Ovary (tissue), 9 donors: ENCODE results near the gene WNT6. TPM values are rescaled to one million over a fixed set of nuclear protein-coding genes. Genes with fewer than 3 reads are reported as not detected.

Experiments
- DNase-seq, 5 donors: peaks; one replicate each; pipeline ENCODE4 v3.0.0-alpha.2; 2019 to 2020
- H3K27ac ChIP-seq, 2 donors: fragments of 200-600 bp; one replicate each; pipeline versions ENCODE4 v1.5.1 to v1.8.0; 2019 to 2022
- H3K27me3 ChIP-seq: fragments of 200-600 bp; one replicate; pipeline ENCODE4 v1.8.0; 2022
- H3K36me3 ChIP-seq: fragments of 200-600 bp; sonication (generic); one replicate; pipeline ENCODE4 v1.5.1; 2019
- H3K4me1 ChIP-seq: one replicate; pipeline ENCODE4 v1.8.1; 2013; ENCODE audit warnings: mild to moderate bottlenecking, moderate library complexity; ENCODE audit not compliant: insufficient read depth
- H3K4me3 ChIP-seq: fragments of 200-600 bp; sonication (generic); one replicate; pipeline ENCODE4 v1.5.1; 2017
- H3K9me3 ChIP-seq, 2 donors: fragments of 200-600 bp in 1 of 2; sonication (generic) in 1 of 2; one replicate each; pipeline versions ENCODE4 v1.5.1 to v1.8.1; 2013 to 2019; ENCODE audit warnings: mild to moderate bottlenecking in 1 of 2, moderate library complexity in 1 of 2
- EP300 ChIP-seq: sonication (generic); formaldehyde crosslinking; IDR thresholded peaks from one replicate; pipeline ENCODE4 v1.6.1; 2017; ENCODE audit warnings: antibody characterized with exemption
- POLR2A ChIP-seq: fragments of 450-650 bp; IDR thresholded peaks from one replicate; pipeline ENCODE4 v1.6.1; 2017; ENCODE audit warnings: antibody characterized with exemption, mild to moderate bottlenecking, moderate library complexity
- WGBS, 3 donors: extraction: QIAGEN DNeasy Blood & Tissue Kit in 1 of 3; methylation state at CpG; one replicate each; pipeline versions ENCODE4 v1.1.5 to v1.1.7; 2013 to 2017; 5-methylcytosine and 5-hydroxymethylcytosine counted together
- intact Hi-C, 4 donors: fragments of 100-400 bp; cut with DNase I; formaldehyde crosslinking; loops; one replicate each; pipeline versions ENCODE4 v1.11.0 to v1.15.1; 2022 to 2023
- polyA plus RNA-seq, 2 donors: library from polyadenylated mRNA; stranded (reverse); fragments of 200-250 nt in 1 of 2; fragments of 350-450 nt in 1 of 2; fragmentation: Illumina TruSeq in 1 of 2; extraction: RNeasy Lipid Tissue Mini Kit (QIAGEN cat#74804) in 1 of 2; gene quantifications; one replicate each; pipeline ENCODE4 v1.2.3, GENCODE V29; 2013 to 2014
- total RNA-seq, 7 donors: library from RNA; depleted of rRNA in 2 of 7; stranded (reverse); fragments of >200 nt in 2 of 7; fragmentation: NEBNext Ultra II Directional in 3 of 7; extraction: Animal tissue kit (Norgen Biotek cat#: 25700) in 3 of 7; gene quantifications; one replicate each; pipeline versions ENCODE4 v1.1.0 to v1.2.4, GENCODE V29; 2016 to 2023
- TF ChIP-seq, protein P1 (sequence below), 3 donors: fragments of 450-650 bp in 2 of 3; fragments of 200-600 bp in 1 of 3; IDR thresholded peaks; one replicate each; pipeline versions ENCODE4 v1.5.1 to v1.8.0; 2016 to 2022; ENCODE audit warnings: antibody characterized with exemption in 3 of 3, mild to moderate bottlenecking in 1 of 3
- donor health status: DM: no; HTN: no; CAD: no; lungs with moderate emphysema.
- donor health status: DM: no; HTN: no; CAD: no.
- donor health status: Bipolar disorder and iron deficiency.
- donor health status: DM: yes; HTN: yes; CAD: no.
- donor health status: DM: no; HTN: no; CAD: no.
- donor health status: DM: yes; HTN: yes; CAD: no.

The WNT6 gene
- total and polyA plus RNA-seq, 9 donors = 0.13 to 4.5 (median 2.0) TPM

DNA sequence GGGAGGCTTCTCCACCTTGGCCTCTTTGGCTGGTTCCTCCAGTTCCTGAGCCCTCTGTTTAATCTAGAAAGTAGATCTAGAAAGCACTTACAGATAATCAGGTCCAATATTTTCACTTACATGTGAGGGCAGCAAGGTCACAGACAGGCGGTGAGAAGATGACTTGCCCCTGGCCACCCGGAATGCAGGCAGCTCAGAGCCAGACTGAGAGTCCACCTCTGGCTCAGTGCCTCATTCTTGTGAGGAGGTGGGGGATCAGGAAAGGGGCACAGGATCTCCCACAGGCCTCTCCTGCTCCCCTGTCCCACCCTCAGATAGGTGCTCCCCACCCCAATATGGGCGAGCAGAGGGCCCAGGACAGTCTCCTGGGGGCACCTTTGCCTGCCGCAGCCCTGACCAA lies 5.8 kb downstream of the WNT6 start:
- H3K4me1 ChIP-seq = peaks cover 11% of the 10 kb centered on the region
- TF ChIP-seq EP300 (no peak), POLR2A (no peak)
- TF ChIP-seq, protein P1, sequence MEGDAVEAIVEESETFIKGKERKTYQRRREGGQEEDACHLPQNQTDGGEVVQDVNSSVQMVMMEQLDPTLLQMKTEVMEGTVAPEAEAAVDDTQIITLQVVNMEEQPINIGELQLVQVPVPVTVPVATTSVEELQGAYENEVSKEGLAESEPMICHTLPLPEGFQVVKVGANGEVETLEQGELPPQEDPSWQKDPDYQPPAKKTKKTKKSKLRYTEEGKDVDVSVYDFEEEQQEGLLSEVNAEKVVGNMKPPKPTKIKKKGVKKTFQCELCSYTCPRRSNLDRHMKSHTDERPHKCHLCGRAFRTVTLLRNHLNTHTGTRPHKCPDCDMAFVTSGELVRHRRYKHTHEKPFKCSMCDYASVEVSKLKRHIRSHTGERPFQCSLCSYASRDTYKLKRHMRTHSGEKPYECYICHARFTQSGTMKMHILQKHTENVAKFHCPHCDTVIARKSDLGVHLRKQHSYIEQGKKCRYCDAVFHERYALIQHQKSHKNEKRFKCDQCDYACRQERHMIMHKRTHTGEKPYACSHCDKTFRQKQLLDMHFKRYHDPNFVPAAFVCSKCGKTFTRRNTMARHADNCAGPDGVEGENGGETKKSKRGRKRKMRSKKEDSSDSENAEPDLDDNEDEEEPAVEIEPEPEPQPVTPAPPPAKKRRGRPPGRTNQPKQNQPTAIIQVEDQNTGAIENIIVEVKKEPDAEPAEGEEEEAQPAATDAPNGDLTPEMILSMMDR (IDR thresholded peaks at IDR 0.05) = no peak
- peak in 1 of 5 donors; percentile 13 for DNase-seq
- intact Hi-C loops = no loop called here
- no peaks in the 10 kb centered on the region for H3K9me3 ChIP-seq
- 88 to 91% (median 90%) methylated on average over 4 of the region's 4 CpGs for WGBS, 3 donors
- H3K4me3 ChIP-seq = no peak overlapping the region
- H3K36me3 ChIP-seq = no peaks in the 10 kb centered on the region
- no peaks in the 10 kb centered on the region for H3K27me3 ChIP-seq
- H3K27ac ChIP-seq = no peak overlapping the region

DNA sequence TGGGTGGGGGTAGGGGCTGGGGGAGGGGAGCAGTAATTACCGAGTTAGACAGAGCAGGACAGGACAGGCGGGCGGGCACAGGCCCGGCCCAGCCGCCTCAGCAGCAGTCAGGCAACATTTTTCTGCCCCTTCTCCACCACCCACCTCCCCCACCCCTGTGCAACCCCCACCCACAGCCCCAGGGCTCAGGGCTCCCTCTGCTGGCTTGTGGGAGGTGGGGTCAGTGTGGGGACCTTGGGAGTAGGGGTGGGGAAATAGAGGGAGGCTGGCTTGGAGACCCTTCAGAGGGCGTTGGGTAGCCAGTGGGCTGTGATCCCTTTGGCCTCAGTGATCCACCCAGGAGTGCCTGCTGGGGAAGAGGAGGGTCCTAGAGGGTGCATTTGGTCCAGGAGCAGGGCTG lies 6.4 kb downstream of the WNT6 start:
- Histone ChIP-seq H3K9me3 (no peaks in the 10 kb centered on the region), H3K27me3 (no peaks in the 10 kb centered on the region), H3K27ac (no peak overlapping the region), H3K4me3 (no peak overlapping the region), H3K4me1 (peaks cover 9% of the 10 kb centered on the region), H3K36me3 (no peaks in the 10 kb centered on the region)
- DNase-seq = peak in 1 of 5 donors; percentile 11
- 84 to 88% (median 85%) methylated on average over 6 of the region's 6 CpGs for WGBS, 3 donors
- TF ChIP-seq EP300 (no peak), POLR2A (no peak)
- TF ChIP-seq, protein P1 (IDR thresholded peaks at IDR 0.05) = no peak
- intact Hi-C loops = no loop called here

DNA sequence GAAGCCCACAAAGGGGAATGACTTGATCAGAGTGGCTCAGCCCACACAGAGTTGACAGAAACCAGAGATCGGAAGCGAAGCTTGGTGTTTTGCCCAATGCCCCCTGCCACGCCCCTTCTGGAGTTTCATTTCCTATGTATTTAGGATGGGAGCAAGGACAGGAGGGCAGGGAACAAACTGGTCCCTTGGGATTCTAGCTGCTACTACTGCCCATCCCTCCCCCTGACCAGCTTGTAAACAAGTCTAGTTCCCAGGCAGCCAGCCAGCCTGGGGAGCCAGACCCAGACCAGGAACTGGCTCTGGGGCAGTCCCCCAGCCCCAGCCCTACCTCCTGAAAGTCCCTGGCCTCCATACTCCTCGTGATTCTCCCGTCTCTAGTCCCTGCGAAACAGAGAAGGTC lies 8.3 kb downstream of the WNT6 start:
- TF ChIP-seq, protein P1 (IDR thresholded peaks at IDR 0.05) = no peak
- no peak for TF ChIP-seq EP300
- no peak for TF ChIP-seq POLR2A
- H3K36me3 ChIP-seq = no peaks in the 10 kb centered on the region
- H3K4me1 ChIP-seq = peaks cover 14% of the 10 kb centered on the region
- H3K27ac ChIP-seq = no peak overlapping the region
- DNase-seq = peak in 3 of 5 donors; percentile 45 to 65 (median 52)
- H3K9me3 ChIP-seq = no peaks in the 10 kb centered on the region
- no peak overlapping the region for H3K4me3 ChIP-seq
- no peaks in the 10 kb centered on the region for H3K27me3 ChIP-seq
- intact Hi-C loops = no loop called here
- 11 to 28% (median 25%) methylated on average over 6 of the region's 6 CpGs for WGBS, 3 donors

DNA sequence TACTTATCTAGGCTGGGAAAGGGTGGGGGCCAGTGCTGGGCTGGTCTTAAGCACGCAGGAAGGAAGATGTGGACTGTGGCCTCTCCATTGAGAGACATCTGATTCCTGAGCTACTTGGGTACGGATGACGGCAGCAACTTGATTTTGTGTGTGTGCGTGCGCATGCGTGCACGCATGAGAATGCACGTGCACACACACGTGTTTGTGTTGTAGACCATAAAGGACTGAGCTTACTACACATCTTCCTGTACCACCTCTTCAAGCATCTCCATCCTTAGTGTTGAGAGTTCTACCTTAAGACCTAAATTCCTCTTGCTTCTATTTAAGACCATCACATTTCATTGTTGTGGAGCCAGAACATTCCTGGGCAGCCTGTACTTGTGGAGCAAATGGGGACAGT lies 9.5 kb downstream of the WNT6 start:
- H3K27ac ChIP-seq = no peak overlapping the region
- intact Hi-C loops = no loop called here
- H3K36me3 ChIP-seq = no peaks in the 10 kb centered on the region
- no peak overlapping the region for H3K4me3 ChIP-seq
- H3K4me1 ChIP-seq = peaks cover 14% of the 10 kb centered on the region
- H3K9me3 ChIP-seq = no peaks in the 10 kb centered on the region
- DNase-seq = no peak
- no peaks in the 10 kb centered on the region for H3K27me3 ChIP-seq
- no peak for TF ChIP-seq POLR2A
- WGBS, 3 donors = 94 to 96% (median 95%) methylated on average over 9 of the region's 9 CpGs

DNA sequence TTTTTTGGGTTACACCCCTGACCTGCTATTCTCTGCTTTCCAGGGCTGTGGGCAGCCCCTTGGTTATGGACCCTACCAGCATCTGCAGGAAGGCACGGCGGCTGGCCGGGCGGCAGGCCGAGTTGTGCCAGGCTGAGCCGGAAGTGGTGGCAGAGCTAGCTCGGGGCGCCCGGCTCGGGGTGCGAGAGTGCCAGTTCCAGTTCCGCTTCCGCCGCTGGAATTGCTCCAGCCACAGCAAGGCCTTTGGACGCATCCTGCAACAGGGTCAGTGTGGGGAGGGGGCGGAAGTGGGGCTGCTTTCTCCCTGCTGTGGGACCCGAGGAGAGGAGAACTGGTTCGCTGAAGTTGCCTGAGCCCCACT lies 11.4 kb downstream of the WNT6 start:
- WGBS, 3 donors = 43 to 55% (median 52%) methylated on average over 17 to 18 of the region's 18 CpGs
- Histone ChIP-seq H3K27me3 (no peaks in the 10 kb centered on the region), H3K9me3 (no peaks in the 10 kb centered on the region), H3K27ac (no peak overlapping the region), H3K4me1 (peaks cover 14% of the 10 kb centered on the region), H3K36me3 (no peaks in the 10 kb centered on the region), H3K4me3 (no peak overlapping the region)
- DNase-seq = no peak
- TF ChIP-seq POLR2A (no peak), EP300 (no peak)
- TF ChIP-seq, protein P1 (IDR thresholded peaks at IDR 0.05) = no peak
- intact Hi-C loops = no loop called here
